NK-92 (cell line): ENCODE measurements around the gene LMF1.

Source experiments
- DNase-seq: peaks from one replicate; lab custom pipeline; 2025; ENCODE audit not compliant: unreplicated experiment; lab: John Stamatoyannopoulos, UW

Gene LMF1

DNA sequence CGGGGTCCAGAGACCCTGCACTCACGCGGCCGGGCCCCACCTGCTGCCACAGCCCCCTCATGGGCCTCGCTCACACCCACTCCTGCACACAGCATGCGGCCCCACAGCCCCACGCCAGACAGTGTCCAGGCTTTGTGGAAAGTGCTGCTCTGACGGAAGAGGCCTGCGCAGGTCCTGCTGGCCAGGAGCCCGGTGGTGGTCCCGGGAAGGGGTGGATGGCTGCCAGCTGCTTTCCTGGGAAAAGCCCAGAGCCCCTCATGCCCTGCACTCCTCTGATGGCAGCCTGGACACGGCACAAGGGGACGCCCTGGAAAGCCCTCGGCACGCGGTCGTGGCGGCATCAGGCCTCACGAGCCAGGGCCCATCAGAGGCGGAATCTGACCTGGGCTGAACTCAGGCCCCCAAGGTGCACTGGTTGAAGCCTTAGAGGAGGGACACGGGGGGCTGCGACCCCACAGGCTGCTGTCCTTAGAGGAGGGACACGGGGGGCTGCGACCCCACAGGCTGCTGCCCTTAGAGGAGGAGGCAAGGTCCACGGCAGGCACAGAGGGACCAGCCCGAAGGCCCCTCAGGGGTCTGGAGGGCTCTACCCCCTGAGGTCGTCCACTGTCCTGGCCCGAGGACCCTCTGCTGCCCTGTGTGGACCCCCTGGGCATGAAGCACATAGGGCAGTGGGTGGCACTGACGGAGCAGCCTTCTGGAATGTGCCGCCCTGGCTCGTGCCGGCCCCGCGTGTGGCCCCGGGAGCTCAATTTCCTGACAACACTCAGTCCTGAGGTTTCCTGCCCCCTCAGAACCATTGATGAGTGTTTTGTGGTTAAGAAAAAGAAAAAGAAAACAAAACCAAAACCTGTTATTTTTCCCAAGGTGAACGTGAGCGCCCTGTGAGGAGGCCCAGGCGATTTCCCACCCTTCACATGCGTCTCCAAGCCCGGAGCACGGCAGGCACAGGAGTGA is 32.9 kb upstream of the LMF1 start:
- no peak for DNase-seq

DNA sequence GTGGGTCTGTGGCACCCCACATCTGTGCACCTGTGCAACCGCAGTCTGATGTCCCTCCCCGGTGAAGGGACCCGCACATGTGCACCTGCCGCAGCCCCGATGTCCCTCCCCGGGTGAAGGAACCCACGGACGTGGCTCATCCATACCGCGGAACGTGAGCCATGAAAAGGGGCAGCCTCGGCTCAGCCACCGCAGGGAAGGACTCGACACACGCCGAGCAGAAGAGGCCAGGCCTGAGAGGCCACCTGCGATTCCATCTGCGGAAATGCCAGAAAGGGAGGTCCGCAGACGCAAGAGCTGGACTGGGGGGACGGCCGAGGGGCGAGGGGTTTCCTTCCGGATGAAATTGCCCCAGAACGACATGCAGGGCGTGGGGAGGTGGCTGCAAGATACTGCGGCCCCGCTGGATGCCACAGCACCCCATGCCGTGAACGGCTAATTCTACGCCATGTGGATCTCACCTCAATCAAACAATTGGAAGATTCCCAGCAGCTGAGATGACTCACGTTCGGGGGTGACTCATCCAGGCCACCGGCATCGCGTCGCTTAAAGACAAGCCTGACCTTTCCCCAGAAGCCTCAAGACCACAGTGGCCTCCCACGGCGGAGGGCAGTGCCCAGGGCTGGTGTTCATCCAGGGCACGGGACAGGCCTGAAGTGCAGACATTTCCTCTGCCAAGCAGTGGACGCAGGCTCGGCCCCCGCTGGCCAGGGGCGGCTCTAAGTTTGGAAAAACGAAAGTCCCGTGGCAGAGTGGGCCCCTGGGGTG is 31.8 kb upstream of the LMF1 start:
- no peak for DNase-seq

DNA sequence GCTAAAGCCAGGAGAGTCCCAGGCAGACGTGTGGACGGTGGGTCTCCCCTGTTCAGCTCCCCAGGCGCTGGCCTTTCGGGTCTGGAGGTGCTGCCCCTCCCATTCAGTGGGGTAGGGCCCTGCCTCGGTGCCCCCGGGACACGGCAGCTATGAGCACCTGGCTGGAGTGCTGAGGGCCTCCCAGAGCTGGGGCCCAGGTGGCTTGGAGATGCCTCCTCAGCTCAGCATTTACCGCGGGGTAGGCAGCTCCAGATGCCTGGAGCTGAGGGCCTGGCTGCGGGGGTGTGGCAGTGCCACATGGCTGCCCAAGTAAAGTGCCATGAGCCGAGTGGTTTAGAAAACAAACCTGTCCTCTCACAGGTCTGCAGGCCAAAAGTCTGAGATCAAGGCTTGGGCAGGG is 30.3 kb upstream of the LMF1 start:
- no peak for DNase-seq

DNA sequence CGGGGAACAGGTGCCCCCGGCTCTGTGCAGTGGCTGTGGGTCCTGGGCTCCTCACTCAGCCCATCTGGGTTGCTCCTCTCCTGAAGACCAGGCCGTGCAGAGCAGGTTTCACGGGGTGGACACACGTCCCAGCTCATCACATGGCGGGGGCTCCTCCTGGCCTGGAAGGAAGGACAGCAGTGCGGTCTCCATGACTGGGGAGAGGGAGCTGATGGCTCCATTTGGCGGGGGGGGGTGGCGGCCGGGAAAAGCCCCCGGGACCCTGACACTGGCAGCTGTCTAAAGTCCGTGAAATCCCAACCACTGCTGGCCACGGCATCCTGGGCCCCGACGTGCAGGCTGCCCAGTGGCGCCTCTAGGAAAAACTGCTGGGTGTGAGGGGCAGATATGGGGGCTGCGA is 29.8 kb upstream of the LMF1 start:
- DNase-seq = no peak

DNA sequence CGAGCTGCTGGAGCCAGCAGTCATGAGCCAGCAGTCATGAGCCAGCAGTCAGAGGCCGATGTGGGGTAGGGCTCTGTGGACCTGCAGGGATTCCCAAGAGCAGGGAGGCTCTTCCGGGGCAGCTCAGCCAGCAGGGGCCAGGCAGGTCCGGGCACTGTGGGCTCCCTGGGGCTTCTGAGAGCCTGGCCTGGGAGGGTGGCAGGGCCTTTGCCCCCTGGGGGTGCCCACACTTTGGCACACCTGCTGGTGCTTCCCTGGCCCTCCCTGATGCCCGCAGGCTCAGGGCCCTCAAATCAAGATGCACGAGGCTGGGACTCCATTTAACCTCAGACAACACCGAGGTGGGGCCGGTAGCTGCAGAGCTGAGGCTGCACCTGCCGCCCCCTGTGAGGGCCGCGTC is 28.9 kb upstream of the LMF1 start:
- DNase-seq = no peak

DNA sequence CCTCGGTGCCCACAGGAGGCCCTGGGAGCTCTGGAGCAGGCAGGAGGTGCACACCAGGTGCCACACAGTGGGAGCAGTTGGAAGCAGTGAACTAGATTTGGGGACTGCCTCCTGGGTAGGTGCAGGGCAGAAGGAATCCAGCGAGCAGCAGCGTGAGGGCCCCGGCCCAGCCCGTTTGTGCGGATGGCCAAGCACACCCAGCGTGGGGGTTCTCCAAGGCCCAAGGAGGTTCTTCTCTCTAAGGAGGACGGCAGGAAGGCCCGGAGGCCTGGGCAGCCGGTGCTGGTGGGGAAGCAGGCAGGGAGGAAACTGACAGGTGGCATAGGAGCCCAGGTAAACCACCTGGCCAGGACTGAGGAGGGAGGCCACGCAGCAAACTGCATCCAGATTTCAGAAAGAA is 27.8 kb upstream of the LMF1 start:
- DNase-seq = no peak

DNA sequence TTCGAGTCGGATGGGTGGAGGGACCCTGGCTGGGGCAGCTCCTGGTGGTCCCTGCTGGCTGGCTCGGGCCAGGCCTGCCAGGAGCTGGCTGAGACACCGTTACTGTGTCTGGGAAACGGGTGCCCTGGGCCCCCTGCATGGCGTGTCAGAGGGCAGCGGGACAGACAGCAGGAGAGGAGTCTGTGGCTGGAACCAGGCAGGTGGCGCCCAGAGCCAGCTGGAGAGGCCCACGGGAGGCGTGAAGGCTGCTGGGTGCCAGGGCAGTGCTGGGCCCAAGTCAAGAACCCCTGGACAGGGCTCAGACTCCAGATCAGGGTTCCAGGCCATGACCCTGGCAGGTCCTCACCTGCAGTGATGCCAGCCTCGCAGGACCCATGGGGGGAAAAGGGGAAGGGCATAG is 27.4 kb upstream of the LMF1 start:
- DNase-seq = no peak

DNA sequence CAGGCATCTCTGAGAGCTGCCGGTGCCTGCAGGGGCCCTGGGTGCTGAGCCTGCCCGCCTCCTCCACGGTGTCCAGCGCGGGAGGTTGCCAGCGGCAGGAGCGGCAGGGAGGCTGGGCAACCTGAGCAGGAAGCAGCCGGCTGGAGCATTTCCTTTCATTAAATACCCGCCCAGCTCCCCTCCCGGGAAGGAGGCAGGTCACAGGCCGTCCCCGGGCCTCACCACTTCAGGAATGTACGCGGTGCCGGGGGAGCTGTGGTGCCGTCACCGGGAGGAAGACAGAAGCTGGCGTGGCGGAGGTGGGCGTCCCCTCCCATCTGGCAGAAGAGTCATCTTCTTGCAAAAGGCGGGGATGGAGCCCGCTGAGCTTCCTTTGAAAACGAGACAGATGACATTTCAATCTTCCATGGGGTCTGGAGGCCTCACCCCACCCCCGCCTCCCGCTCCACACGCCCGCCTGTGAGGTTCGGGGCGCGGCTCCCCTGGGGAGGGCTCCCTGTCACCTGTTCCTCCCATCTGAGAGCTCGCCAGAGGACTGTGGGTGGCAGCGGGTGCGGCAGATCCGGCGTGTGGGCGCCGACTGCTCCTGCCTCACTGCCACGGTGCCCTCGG is 26.8 kb upstream of the LMF1 start:
- no peak for DNase-seq

DNA sequence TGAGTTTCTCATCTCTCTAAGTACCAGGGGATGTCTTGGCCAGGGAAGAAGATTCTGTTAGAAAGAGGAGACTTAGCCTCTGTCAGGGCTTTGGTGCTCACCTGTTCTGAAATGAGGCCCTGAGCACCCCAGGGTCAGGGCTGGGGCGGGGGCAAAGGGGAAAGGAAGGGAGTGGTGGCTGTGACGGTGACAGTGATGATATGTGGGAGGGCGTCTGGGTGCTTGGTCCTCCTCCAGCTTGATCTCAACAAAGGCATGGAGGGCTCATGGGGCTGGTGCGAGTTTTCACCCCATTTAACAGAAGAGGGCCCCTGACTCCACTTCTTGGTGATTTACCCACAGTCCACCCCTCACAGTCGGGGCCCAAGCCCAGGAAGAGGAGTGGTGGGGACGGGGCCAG is 25.9 kb upstream of the LMF1 start:
- no peak for DNase-seq

DNA sequence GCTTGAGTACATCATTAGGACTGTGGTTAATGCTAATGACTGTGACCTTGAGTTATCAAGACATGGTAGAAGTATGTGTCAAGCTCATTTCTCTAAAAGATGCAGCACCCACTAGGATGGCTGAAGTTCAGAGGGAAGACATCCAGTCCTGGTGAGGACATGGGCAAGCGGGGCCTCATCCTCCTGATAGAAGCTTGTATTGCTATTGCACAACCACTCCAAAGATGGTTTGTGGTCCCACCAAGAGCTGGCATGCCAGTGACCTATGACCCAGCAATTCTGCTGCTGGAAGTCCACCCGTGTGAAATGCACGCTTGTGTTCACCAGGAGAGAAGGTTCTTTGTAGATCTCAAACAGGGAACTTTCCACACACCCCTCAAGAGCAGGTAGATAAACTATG is 25.0 kb upstream of the LMF1 start:
- DNase-seq = no peak

DNA sequence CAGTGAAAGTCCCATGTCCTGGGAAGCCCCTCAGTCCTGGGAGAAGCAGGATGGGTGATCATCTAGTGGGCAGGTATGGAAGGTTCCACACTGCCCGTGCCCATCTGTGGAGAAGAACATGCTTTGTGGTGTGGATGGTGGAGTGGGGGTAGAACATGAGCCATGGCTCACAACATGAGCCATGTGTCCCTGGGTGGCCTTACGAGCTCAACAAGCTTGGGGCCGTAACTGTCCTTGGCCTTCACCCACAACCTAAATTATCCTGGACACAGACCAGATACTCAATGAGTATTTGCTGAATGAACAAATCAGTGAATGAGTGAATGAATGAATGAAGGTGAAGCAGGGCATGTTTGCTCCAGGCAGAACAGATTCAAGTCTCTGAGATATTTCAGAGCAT is 24.3 kb upstream of the LMF1 start:
- DNase-seq = no peak

DNA sequence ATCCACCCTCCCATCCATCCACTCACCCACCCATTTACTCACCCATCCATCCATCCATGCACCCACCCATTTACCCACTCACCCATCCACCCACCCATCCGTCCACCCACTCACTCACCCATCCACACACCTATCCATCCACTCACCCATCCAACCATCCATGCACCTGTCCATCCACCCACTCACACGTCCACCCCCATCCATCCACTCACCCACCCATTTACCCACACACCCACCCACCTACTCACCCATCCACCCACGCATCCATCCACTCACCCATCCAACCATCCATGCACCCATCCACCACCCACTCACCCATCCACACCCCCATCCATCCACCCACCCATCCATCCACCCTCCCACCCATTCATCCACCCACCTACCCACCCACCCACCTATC is 22.9 kb upstream of the LMF1 start:
- no peak for DNase-seq

DNA sequence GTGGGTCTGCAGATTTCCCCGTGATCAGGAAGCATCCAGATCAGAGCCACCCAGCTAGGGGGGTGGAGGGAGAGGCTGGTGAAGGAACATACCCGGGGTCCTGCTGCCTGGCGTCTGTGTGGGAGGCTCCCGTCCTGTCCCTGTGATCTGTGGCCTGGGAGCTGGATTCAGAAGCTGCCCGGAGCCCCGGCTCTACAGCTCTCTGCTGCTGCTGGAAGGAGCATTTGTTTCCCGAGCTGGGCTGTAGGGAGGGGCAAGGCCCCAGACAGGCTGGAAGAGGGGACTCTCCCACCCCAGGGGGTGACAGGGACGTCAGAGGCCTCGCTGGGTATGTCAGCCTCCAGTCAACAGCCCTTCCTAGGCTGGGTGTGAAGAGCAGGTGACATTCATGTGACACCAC is 21.0 kb upstream of the LMF1 start:
- DNase-seq = no peak

DNA sequence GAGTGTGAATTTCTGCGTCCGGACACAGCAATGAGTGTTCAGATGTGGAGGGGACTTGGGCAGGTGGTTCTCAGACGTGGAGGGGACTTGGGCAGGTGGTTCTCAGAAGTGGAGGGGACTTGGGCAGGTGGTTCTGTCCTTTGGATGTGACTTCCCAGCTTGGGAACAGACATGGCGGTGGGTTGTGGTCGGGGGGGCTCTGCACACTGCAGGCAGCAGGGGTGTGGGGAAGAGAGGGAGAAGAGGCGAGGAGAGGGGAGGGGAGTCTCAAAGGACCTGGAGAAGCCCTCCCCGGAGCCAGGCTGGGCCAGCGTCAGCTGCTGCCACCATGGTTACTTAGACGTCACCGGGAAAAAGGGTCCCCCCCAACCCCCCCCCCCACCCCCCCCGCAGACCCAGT is 20.6 kb upstream of the LMF1 start:
- no peak for DNase-seq

DNA sequence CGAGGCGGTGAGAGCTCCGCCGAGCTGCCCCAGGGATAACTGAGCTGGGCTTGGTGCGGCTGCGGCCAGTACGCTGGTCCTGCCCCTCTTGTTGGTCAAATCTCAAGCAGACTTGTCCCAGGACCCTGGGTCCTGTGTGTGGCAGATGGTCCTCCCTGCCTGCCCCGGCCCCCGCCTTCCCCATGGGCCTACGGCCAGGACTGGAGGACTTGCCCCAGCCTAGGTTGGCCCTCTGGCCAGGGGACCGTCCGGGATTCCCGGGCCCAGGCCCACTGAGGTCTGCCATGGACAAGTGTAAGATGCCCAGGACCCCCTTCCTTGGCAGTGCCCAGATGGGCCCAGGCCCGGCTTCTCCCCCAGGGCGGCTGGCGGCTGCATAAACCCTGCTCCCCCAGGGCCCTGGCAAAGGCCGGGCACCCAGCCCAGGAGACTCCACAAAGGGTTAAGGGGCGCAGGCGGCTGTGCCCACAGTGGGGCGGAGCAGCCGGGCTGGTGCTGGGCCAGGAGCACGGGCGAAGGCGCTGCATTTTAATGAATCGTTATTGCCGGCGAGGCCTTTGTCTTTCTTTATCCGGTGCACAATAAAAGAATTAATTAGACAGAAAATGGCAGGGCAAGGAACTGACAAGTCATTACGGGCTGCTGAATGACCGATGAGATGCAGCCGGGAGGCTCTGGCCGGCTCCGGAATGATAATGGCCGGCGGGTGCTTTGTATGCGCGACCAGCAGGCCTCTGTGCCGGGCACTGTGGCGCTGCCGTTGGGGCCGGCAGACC is 19.9 kb upstream of the LMF1 start:
- no peak for DNase-seq

DNA sequence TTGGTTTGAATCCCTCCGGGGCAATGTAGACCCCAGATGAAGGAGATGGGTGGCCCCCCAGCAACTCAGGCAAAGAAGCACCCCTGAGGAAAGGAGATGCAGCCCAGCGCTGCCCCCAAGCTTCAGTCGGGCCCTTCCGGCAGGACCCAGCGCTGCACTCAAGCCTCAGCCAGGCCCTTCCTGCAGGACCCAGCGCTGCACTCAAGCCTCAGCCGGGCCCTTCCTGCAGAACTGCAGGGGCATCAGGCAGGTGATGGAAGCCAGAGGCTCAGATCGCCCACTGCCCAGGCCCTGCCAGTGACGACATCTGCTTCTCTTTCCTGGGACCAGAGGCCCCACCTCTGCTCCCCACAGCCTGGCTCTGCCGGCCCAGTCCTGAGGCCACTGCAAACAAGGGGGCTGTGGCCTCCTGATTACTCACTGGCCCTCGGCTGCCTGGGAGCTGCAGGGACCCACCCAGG is 18.6 kb upstream of the LMF1 start:
- DNase-seq = no peak

DNA sequence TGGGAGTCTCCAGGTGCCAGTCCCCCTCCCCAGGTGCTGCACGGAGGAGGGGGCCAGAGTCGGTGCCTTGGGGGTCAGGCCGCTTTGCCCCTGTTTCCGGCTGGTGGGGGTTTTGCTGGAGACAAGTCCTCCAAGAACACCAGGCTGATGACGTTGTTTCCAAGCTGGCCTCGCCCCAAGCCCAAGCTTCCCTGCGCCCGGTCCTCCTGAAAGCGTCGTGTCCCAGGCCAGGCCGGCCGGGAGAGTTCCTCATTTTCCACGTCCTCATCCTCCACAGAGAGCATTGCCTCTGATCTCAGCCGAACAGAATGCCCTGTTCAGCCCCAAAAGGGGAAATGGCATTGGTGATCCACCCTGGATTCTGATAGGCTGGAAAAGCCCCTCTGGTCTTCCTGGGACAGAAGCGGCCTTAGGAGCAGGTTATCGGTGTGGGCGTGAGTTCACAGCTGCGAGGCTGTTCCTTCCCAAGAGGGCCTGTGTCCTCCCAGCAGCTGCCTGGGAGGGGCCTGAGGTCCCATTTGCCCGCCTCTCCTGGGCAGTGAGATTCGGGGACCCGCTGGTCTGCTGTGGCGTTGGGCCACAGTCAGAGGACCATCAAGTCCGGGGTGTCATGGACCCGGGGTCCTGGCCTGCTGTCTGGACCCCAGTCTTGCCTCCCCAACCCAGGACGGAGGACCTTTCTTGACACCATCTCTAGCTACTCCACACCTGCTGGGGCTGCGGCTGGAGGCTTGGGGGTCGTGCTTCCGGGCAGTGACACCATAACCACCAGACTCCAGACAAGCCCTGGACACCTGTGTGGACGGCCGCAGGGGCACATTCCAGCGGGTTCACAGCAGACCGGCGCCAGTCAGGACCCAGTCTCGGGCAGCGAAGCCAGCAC is 17.9 kb upstream of the LMF1 start:
- no peak for DNase-seq

DNA sequence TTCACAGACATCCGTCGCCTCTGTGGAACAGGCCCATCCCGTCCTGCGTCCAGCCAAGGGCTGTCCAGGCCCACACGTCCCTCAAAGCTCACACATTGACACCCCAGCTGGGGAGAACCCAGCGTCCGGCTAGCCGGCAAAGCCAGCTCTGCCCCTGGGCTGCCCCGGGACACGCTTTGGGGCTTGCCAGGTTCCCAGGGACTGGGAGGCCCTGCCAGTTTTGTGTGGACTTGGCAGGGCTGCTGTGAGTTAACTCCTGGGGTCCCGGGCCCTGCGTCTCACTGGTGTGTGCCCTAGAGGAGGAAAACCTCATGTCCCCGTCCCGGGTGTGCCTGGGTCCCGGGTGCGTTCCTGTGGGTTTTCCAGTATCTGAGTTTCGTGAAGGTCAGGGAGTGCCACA is 17.1 kb upstream of the LMF1 start:
- no peak for DNase-seq

DNA sequence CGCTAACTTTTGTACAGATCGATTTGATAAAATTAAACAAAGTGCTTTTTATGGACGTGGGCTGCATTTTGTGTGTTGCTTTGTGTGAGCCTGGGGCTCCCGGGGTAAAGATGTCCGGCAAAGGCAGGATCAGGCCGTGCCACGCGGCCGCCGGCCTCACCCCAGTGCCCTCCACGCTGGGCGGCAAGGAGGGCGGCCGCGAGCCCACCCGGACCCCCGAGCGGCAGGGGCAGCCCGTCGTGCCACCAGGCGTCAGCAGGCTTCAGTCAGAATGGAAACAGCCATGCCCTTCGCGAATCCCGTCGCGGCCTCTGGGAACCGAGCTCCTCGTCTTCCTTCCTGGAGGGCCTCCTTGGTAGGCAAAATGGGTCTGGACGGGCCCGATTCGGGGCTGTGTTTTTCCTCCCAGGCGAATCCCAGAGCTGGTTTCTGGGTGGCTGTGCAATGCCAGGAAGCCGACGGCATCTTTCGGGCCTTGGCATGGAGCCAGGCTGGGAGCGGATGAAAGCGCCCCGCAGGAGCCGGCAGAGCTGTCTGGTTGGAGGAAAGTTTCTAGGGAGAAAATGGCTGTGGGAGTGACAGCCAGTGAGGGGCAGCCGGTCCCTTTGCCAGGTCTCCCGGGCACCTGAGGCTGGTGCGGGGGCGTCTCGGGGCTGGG is 16.3 kb upstream of the LMF1 start:
- DNase-seq = no peak

DNA sequence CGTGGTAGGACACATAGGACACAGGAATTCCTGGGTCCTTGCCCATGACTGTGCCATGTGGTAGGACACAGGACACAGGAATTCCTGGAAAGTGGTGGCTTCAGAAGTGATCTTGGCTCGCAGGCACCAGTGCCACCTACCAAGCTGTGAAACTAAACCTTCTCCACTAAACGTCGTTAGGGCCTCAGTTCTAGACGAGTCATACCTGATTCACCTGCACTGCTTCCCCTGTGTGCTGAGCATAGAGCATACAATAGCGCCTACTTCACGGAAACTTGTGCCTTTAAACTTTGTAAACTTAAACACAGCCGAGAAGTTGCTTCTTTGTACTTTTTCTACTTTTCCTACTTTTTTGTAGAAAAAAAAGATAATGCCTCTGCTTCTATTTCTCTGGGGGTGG is 15.6 kb upstream of the LMF1 start:
- DNase-seq = no peak
